ENCODE results near the gene KNSTRN. TPM values are rescaled to one million over a fixed set of nuclear protein-coding genes. Genes with fewer than 3 reads are reported as not detected.

KNSTRN gene
- total RNA-seq, 1 experiment from 2014 or later: 115 TPM

GRCh38 chr15:40405501-40406381, 23.2 kb downstream of the KNSTRN start, which contains the start of gene IVD:
IVD (plus strand) TSS chr15:40405795; CDS start chr15:40405828, 33 bp downstream.
- Histone ChIP-seq H3K4me1 (ENCODE audit: insufficient read depth, low read length, poor library complexity, severe bottlenecking) (peaks cover 10% of the 10 kb centered on the region), H3K27me3 (replicated peaks; ENCODE audit: insufficient read depth, low read depth, low read length, poor library complexity) (no peaks in the 10 kb centered on the region), H3K4me3 (ENCODE audit: low read depth, low read length, poor library complexity, severe bottlenecking) (peak within 1 kb of the TSS; percentile 86), H3K9me3 (ENCODE audit: low read depth, low read length, poor library complexity, severe bottlenecking) (no peaks in the 10 kb centered on the region), H3K27ac (ENCODE audit: low read depth, low read length, poor library complexity, severe bottlenecking) (peak within 1 kb of the TSS; percentile 69), H3K36me3 (ENCODE audit: insufficient read depth, low read length, poor library complexity, severe bottlenecking) (peaks cover 22% of the 10 kb centered on the region)
- no peak for TF ChIP-seq CTCF (conservative IDR thresholded peaks at IDR 0.05; ENCODE audit: low read depth, low read length)
- no peak for TF ChIP-seq EZH2 (IDR thresholded peaks at IDR 0.05; ENCODE audit: borderline replicate concordance, low read depth, low read length, poor library complexity, severe bottlenecking)
- BruUV-seq (replicated peaks): no TSS peak
- intact Hi-C loops (cut with micrococcal nuclease; ENCODE audit: unreplicated experiment): no loop called here
- ChIA-PET CTCF (interaction anchor here (0.7 kb wide), 1 partner anchor 126 kb away, joined by 7 read pairs; no protein-coding TSS in a partner anchor), POLR2A (ENCODE audit: low non-redundant PET) (no interaction called here)
- peak; percentile 95 for DNase-seq (ENCODE audit: low spot score)

DNA sequence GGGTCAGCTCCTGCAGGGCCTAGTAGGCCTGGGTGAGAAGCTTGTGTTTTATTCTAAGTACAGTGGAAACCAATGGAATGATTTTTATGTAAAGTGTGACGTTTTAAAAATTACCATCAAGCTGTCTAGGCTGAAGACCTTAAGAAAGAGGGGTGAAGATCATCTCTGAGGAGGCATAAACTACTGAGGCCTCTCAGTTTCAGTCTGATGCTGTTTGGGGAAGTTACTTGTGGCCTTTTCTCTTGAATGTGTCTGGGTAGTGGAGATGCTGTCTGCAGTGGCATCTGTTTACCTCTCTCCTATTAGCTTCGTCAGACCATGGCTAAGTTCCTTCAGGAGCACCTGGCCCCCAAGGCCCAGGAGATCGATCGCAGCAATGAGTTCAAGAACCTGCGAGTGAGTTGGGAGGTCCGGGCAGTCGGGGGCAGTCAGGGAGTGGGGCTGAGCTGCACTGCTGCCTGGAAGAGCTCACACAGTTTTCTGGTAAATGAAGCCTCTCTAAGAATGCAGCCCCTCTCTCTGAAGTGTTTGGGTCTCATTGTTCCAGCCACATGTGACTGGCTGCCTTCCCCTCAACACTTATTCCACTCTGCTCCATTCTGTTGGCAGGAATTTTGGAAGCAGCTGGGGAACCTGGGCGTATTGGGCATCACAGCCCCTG, 24.9 kb downstream of the KNSTRN start:
- CTCF ChIA-PET: interaction anchor here (0.6 kb wide), 1 partner anchor 182 kb away, joined by 3 read pairs; no protein-coding TSS in a partner anchor

More for the DNA sequence above, 24.9 kb downstream of the KNSTRN start:
- H3K36me3 ChIP-seq (ENCODE audit: insufficient read depth, low read length, poor library complexity, severe bottlenecking): peaks cover 39% of the 10 kb centered on the region
- peaks cover 10% of the 10 kb centered on the region for H3K4me1 ChIP-seq (ENCODE audit: insufficient read depth, low read length, poor library complexity, severe bottlenecking)
- POLR2A ChIA-PET (ENCODE audit: low non-redundant PET): no interaction called here
- H3K9me3 ChIP-seq (ENCODE audit: low read depth, low read length, poor library complexity, severe bottlenecking): no peaks in the 10 kb centered on the region
- H3K27me3 ChIP-seq (replicated peaks; ENCODE audit: insufficient read depth, low read depth, low read length, poor library complexity): no peaks in the 10 kb centered on the region
- intact Hi-C loops (cut with micrococcal nuclease; ENCODE audit: unreplicated experiment): no loop called here
- BruUV-seq (replicated peaks): no TSS peak
- TF ChIP-seq CTCF (conservative IDR thresholded peaks at IDR 0.05; ENCODE audit: low read depth, low read length) (no peak), EZH2 (IDR thresholded peaks at IDR 0.05; ENCODE audit: borderline replicate concordance, low read depth, low read length, poor library complexity, severe bottlenecking) (no peak)
- no peak for DNase-seq (ENCODE audit: low spot score)
- no peak overlapping the region for H3K27ac ChIP-seq (ENCODE audit: low read depth, low read length, poor library complexity, severe bottlenecking)
- H3K4me3 ChIP-seq (ENCODE audit: low read depth, low read length, poor library complexity, severe bottlenecking): no peak overlapping the region
